Hepatocyte (in vitro differentiated cells): ENCODE measurements around the gene HS3ST1. TPM values are rescaled to one million over a fixed set of nuclear protein-coding genes. Genes with fewer than 3 reads are reported as not detected.

Experiments used
- DNase-seq: peaks from one replicate; pipeline ENCODE4 v3.0.0-alpha.2; 2016; ENCODE audit warnings: low spot score
- H2AFZ ChIP-seq: fragments of 200-600 bp; sonication (generic); 2 replicates; pipeline ENCODE4 v1.6.0; 2016; ENCODE audit warnings: antibody characterized with exemption, mild to moderate bottlenecking
- H3K27ac ChIP-seq: fragments of 200-600 bp; sonication (generic); 2 replicates; pipeline ENCODE4 v1.5.1; 2016; ENCODE audit warnings: mild to moderate bottlenecking
- H3K27me3 ChIP-seq: fragments of 200-600 bp; sonication (generic); 2 replicates; pipeline ENCODE4 v1.6.1; 2016
- H3K36me3 ChIP-seq: fragments of 200-600 bp; sonication (generic); replicated peaks from 2 replicates; pipeline ENCODE4 v1.5.1; 2016; ENCODE audit warnings: low read depth; ENCODE audit not compliant: insufficient read depth
- H3K4me1 ChIP-seq: fragments of 200-600 bp; sonication (generic); 2 replicates; pipeline ENCODE4 v1.5.1; 2016; ENCODE audit warnings: mild to moderate bottlenecking, moderate library complexity; ENCODE audit not compliant: insufficient read depth
- H3K4me2 ChIP-seq: fragments of 200-600 bp; sonication (generic); 2 replicates; pipeline ENCODE4 v1.6.0; 2016
- H3K4me3 ChIP-seq: fragments of 200-600 bp; sonication (generic); 2 replicates; pipeline ENCODE4 v1.5.1; 2016; ENCODE audit warnings: mild to moderate bottlenecking
- H3K79me2 ChIP-seq: fragments of 200-600 bp; sonication (generic); 2 replicates; pipeline ENCODE4 v1.6.0; 2017; ENCODE audit warnings: mild to moderate bottlenecking
- H3K9me2 ChIP-seq: fragments of 200-600 bp; sonication (generic); replicated peaks from 2 replicates; pipeline ENCODE4 v1.6.0; 2017; ENCODE audit warnings: mild to moderate bottlenecking; ENCODE audit not compliant: insufficient read depth
- H3K9me3 ChIP-seq: fragments of 200-600 bp; sonication (generic); 2 replicates; pipeline ENCODE4 v1.5.1; 2016; ENCODE audit warnings: low read depth, mild to moderate bottlenecking
- H4K20me1 ChIP-seq: fragments of 200-600 bp; sonication (generic); 2 replicates; pipeline ENCODE4 v1.6.0; 2016; ENCODE audit warnings: mild to moderate bottlenecking; ENCODE audit not compliant: insufficient read depth, poor library complexity, severe bottlenecking
- CTCF ChIP-seq: fragments of 200-600 bp; sonication (generic); IDR thresholded peaks from 2 replicates; pipeline ENCODE4 v1.5.1; 2016; ENCODE audit warnings: antibody characterized with exemption, mild to moderate bottlenecking; ENCODE audit not compliant: poor library complexity
- EZH2 ChIP-seq: fragments of 200-600 bp; sonication (generic); IDR thresholded peaks from 2 replicates; pipeline ENCODE4 v1.6.1; 2016; ENCODE audit warnings: antibody characterized with exemption, mild to moderate bottlenecking, borderline replicate concordance
- EZH2phosphoT487 ChIP-seq: fragments of 200-600 bp; sonication (generic); IDR thresholded peaks from one replicate; pipeline ENCODE4 v1.6.1; 2018; ENCODE audit warnings: antibody characterized with exemption, mild to moderate bottlenecking, low read depth, moderate library complexity; ENCODE audit not compliant: unreplicated experiment, severe bottlenecking
- WGBS: methylation state at CpG from one replicate; pipeline ENCODE4 v1.1.6; 2016; ENCODE audit warnings: low lambda C conversion rate; ENCODE audit errors: missing lambda C conversion rate; 5-methylcytosine and 5-hydroxymethylcytosine counted together
- polyA plus RNA-seq: library from polyadenylated mRNA; unstranded; fragments of >200 nt; fragmentation: Nextera tagmentation; extraction: Ambion mirVana; gene quantifications from 2 replicates; pipeline ENCODE4 v1.2.1, GENCODE V29; 2016
- total RNA-seq: library from RNA; depleted of rRNA; stranded (reverse); fragments of >200 nt; gene quantifications from 2 replicates; pipeline ENCODE4 v1.2.3, GENCODE V29; 2014

HS3ST1 gene
- total and polyA plus RNA-seq, 2 experiments from 2014 or later, result 1.5 to 7.4 TPM

- no peak for DNase-seq
- Histone ChIP-seq H3K9me2 (no peaks in the 10 kb centered on the region), H3K36me3 (no peaks in the 10 kb centered on the region), H3K4me2 (no peak overlapping the region), H2AFZ (no peak overlapping the region), H3K9me3 (no peaks in the 10 kb centered on the region), H3K27ac (no peak overlapping the region), H3K79me2 (no peaks in the 10 kb centered on the region), H3K4me1 (no peaks in the 10 kb centered on the region), H3K27me3 (no peaks in the 10 kb centered on the region), H4K20me1 (no peaks in the 10 kb centered on the region), H3K4me3 (no peak overlapping the region)
- 90% methylated on average over 8 of the region's 8 CpGs for WGBS
- no peak for TF ChIP-seq EZH2phosphoT487
- no peak for TF ChIP-seq CTCF
- no peak for TF ChIP-seq EZH2
Observed at GRCh38 chr4:11416071-11416766, 12.5 kb downstream of the HS3ST1 start.

- Histone ChIP-seq H2AFZ (no peak overlapping the region), H3K9me2 (no peaks in the 10 kb centered on the region), H3K9me3 (no peaks in the 10 kb centered on the region), H3K4me2 (no peak overlapping the region), H3K27me3 (no peaks in the 10 kb centered on the region), H3K36me3 (no peaks in the 10 kb centered on the region), H3K4me3 (no peak overlapping the region), H3K27ac (no peak overlapping the region), H3K79me2 (no peaks in the 10 kb centered on the region), H3K4me1 (no peaks in the 10 kb centered on the region), H4K20me1 (no peaks in the 10 kb centered on the region)
- TF ChIP-seq CTCF, result no peak
- no peak for TF ChIP-seq EZH2
- TF ChIP-seq EZH2phosphoT487, result no peak
- WGBS, result 84% methylated on average over 3 of the region's 3 CpGs
- no peak for DNase-seq
Observed at GRCh38 chr4:11415409-11416070, 13.2 kb downstream of the HS3ST1 start.

DNA sequence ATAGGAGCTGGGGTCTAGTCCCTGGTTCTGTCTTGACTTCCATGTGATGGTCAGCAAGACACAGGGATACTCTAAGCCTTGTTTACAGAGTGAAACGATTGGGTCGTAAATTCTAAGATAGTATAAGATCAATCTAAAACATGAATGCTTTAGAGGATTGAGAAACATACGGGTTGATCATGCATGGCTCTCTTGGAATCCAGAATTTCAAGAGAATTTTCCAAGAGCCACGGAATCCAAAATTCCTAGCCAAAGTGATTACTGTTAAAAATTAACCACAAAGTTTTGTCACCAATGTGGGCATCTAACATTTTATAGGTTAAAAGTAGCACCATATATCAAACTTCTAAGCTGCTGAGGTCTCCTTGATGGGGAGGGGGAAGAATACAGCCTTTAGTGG lies 16.5 kb downstream of the HS3ST1 start:
- H3K36me3 ChIP-seq, result no peaks in the 10 kb centered on the region
- H3K4me1 ChIP-seq, result no peaks in the 10 kb centered on the region
- H3K4me2 ChIP-seq, result no peak overlapping the region
- H3K4me3 ChIP-seq, result no peak overlapping the region
- 74% methylated on average over 4 of the region's 4 CpGs for WGBS
- H3K79me2 ChIP-seq, result no peaks in the 10 kb centered on the region
- TF ChIP-seq CTCF (no peak), EZH2phosphoT487 (no peak), EZH2 (no peak)
- H3K9me3 ChIP-seq, result no peaks in the 10 kb centered on the region
- no peak for DNase-seq
- H4K20me1 ChIP-seq, result no peaks in the 10 kb centered on the region
- H2AFZ ChIP-seq, result no peak overlapping the region
- no peaks in the 10 kb centered on the region for H3K9me2 ChIP-seq
- H3K27ac ChIP-seq, result no peak overlapping the region
- H3K27me3 ChIP-seq, result no peaks in the 10 kb centered on the region
